ENCODE measurements around the gene CAMK1D.
"Not testable (repeated sequence)": the region's sequence is repeated elsewhere in the genome, so short reads cannot be mapped to it uniquely, and the experiment has no call there.

CAMK1D gene

DNA sequence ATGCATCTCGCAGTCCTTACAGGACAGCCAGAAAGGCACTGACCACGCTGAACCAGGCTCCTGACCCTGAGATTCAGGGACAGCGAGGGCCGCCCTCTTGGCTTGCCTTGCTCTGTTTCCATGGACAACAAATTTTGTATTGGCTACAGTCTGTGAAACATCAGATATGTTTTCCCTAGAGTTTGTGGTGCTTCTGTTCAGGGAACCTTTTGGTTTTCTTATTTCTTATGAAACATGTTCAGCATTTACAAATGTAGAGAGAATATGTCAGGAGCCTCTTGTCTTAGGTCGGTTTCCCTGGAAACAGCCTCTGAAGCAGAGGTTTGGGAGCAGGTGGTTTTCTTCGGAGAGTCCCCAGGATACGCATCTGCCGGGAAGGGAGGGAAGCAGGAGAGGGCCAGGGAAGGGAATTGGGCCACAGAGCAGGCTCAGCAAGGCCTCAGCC, 392.0 kb downstream of the CAMK1D start:
- peak overlapping the region in 1 of 2 donors; percentile 47 for H3K4me3 ChIP-seq (ENCODE audit: low read length in 2 of 2)
- H3K4me1 ChIP-seq (ENCODE audit: control insufficient read depth, insufficient read depth, low read length): peaks cover 20% of the 10 kb centered on the region
- H3K9ac ChIP-seq (ENCODE audit: low read length in 2 of 2): peak overlapping the region in 1 of 2 donors; percentile 42
- no peaks in the 10 kb centered on the region for H3K36me3 ChIP-seq (ENCODE audit: control insufficient read depth in 2 of 2, insufficient read depth in 2 of 2, low read length in 2 of 2)
- H3K9me3 ChIP-seq (ENCODE audit: control insufficient read depth in 2 of 2, low read length in 2 of 2): no peaks in the 10 kb centered on the region
- H3K27me3 ChIP-seq (ENCODE audit: control insufficient read depth in 1 of 2, insufficient read depth in 2 of 2, low read length in 2 of 2): no peaks in the 10 kb centered on the region
- H3K27ac ChIP-seq (ENCODE audit: low read length): peak overlapping the region; percentile 79

- no peaks in the 10 kb centered on the region for H3K27me3 ChIP-seq (ENCODE audit: control insufficient read depth in 1 of 2, insufficient read depth in 2 of 2, low read length in 2 of 2)
- peaks cover 20% of the 10 kb centered on the region for H3K4me1 ChIP-seq (ENCODE audit: control insufficient read depth, insufficient read depth, low read length)
- H3K9ac ChIP-seq (ENCODE audit: low read length in 2 of 2): no peak overlapping the region
- H3K4me3 ChIP-seq (ENCODE audit: low read length in 2 of 2): no peak overlapping the region
- no peaks in the 10 kb centered on the region for H3K36me3 ChIP-seq (ENCODE audit: control insufficient read depth in 2 of 2, insufficient read depth in 2 of 2, low read length in 2 of 2)
- H3K27ac ChIP-seq (ENCODE audit: low read length): no peak overlapping the region
- no peaks in the 10 kb centered on the region for H3K9me3 ChIP-seq (ENCODE audit: control insufficient read depth in 2 of 2, low read length in 2 of 2)
Observed at GRCh38 chr10:12742771-12743170, 393.4 kb downstream of the CAMK1D start.

DNA sequence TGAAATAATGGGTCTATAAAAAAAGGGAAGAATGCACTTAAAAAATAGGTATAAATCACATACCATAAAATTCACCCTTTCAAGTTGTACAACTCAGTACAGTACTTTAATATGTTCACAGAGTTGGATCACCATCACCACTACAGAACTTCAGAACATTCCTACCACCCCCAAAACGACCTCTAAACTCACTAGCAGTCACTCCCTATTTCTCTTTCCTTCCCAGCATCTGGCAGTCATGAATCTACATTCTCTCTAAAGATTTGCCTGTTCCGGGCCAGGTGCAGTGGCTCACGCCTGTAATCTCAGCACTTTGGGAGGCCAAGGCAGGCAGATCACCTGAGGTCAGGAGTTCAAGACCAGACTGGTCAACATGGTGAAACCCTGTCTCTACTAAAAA, 394.1 kb downstream of the CAMK1D start:
- H3K9ac ChIP-seq (ENCODE audit: low read length in 2 of 2); H3K36me3 ChIP-seq (ENCODE audit: control insufficient read depth in 2 of 2, insufficient read depth in 2 of 2, low read length in 2 of 2); H3K4me3 ChIP-seq (ENCODE audit: low read length in 2 of 2); H3K9me3 ChIP-seq (ENCODE audit: control insufficient read depth in 2 of 2, low read length in 2 of 2); H3K27ac ChIP-seq (ENCODE audit: low read length); H3K27me3 ChIP-seq (ENCODE audit: control insufficient read depth in 1 of 2, insufficient read depth in 2 of 2, low read length in 2 of 2): not testable (repeated sequence)
- peaks cover 20% of the 10 kb centered on the region for H3K4me1 ChIP-seq (ENCODE audit: control insufficient read depth, insufficient read depth, low read length)

- H3K27ac ChIP-seq (ENCODE audit: low read length): no peak overlapping the region
- H3K9me3 ChIP-seq (ENCODE audit: control insufficient read depth in 2 of 2, low read length in 2 of 2): no peaks in the 10 kb centered on the region
- no peak overlapping the region for H3K4me3 ChIP-seq (ENCODE audit: low read length in 2 of 2)
- H3K27me3 ChIP-seq (ENCODE audit: control insufficient read depth in 1 of 2, insufficient read depth in 2 of 2, low read length in 2 of 2): no peaks in the 10 kb centered on the region
- peaks cover 20% of the 10 kb centered on the region for H3K4me1 ChIP-seq (ENCODE audit: control insufficient read depth, insufficient read depth, low read length)
- H3K36me3 ChIP-seq (ENCODE audit: control insufficient read depth in 2 of 2, insufficient read depth in 2 of 2, low read length in 2 of 2): no peaks in the 10 kb centered on the region
- no peak overlapping the region for H3K9ac ChIP-seq (ENCODE audit: low read length in 2 of 2)
Observed at GRCh38 chr10:12743941-12744340, 394.6 kb downstream of the CAMK1D start.

DNA sequence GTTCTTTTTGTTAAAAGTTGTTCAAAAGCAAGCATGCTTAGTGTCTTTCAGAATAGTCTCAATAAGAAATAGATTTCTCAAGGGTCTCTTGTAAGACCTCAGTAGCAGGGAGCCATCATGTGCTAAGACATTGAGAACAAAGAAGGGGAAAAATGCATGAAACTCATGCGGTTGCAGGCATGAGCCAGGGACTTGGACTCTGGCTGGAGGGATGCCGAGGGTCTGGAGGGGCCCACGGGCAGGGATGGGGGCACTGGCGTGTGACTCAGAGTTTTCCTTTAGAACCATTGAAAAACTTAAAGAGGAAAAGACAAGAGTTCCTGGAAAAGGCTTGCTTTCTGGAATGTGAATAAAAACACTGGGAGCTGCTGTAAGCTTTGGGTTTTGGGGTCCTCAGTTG, 398.8 kb downstream of the CAMK1D start:
- no peaks in the 10 kb centered on the region for H3K36me3 ChIP-seq (ENCODE audit: control insufficient read depth in 2 of 2, insufficient read depth in 2 of 2, low read length in 2 of 2)
- H3K27me3 ChIP-seq (ENCODE audit: control insufficient read depth in 1 of 2, insufficient read depth in 2 of 2, low read length in 2 of 2): no peaks in the 10 kb centered on the region
- no peak overlapping the region for H3K9ac ChIP-seq (ENCODE audit: low read length in 2 of 2)
- no peaks in the 10 kb centered on the region for H3K4me1 ChIP-seq (ENCODE audit: control insufficient read depth, insufficient read depth, low read length)
- no peaks in the 10 kb centered on the region for H3K9me3 ChIP-seq (ENCODE audit: control insufficient read depth in 2 of 2, low read length in 2 of 2)
- no peak overlapping the region for H3K4me3 ChIP-seq (ENCODE audit: low read length in 2 of 2)
- H3K27ac ChIP-seq (ENCODE audit: low read length): no peak overlapping the region

DNA sequence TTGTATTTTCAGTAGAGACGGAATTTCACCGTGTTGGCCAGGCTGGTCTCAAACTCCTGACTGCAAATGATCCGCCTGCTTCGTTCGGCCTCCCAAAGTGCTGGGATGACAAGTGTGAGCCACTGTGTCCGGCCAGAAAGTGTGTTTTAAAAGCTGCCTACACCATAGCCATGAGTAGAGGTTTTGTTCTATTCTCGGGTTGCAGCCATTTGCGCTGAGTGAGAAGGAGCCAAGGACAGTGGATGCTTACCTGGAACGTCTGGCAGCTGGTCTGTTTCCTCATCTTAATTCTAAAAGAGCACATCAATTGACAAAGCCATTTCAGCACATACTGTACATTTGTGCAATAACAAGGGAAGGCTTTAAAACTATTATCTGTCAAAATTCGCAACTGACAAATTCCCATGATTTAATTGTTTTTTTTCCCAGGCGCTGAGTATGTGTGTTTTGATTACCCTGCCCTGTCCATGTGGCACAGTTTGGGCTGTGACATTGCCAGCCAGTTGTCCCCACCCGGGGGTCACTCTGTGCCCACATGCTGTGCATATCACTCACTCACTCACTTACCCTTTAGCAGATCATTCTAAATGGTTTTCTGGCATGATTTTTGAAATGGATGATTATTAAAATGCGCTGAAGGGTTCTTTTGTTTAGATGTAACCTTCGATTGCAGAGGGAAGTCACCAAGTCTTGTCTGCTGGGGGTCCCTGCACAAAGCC, 400.6 kb downstream of the CAMK1D start:
- Histone ChIP-seq H3K27ac (ENCODE audit: low read length) (no peak overlapping the region), H3K9ac (ENCODE audit: low read length in 2 of 2) (no peak overlapping the region)

GRCh38 chr10:12750526-12751201, 401.3 kb downstream of the CAMK1D start:
- H3K36me3 ChIP-seq (ENCODE audit: control insufficient read depth in 2 of 2, insufficient read depth in 2 of 2, low read length in 2 of 2): no peaks in the 10 kb centered on the region
- no peak overlapping the region for H3K9ac ChIP-seq (ENCODE audit: low read length in 2 of 2)
- H3K4me1 ChIP-seq (ENCODE audit: control insufficient read depth, insufficient read depth, low read length): no peaks in the 10 kb centered on the region
- H3K9me3 ChIP-seq (ENCODE audit: control insufficient read depth in 2 of 2, low read length in 2 of 2): no peaks in the 10 kb centered on the region
- H3K27ac ChIP-seq (ENCODE audit: low read length): no peak overlapping the region
- no peak overlapping the region for H3K4me3 ChIP-seq (ENCODE audit: low read length in 2 of 2)
- no peaks in the 10 kb centered on the region for H3K27me3 ChIP-seq (ENCODE audit: control insufficient read depth in 1 of 2, insufficient read depth in 2 of 2, low read length in 2 of 2)

More for the DNA sequence above, 400.6 kb downstream of the CAMK1D start:
- no peaks in the 10 kb centered on the region for H3K9me3 ChIP-seq (ENCODE audit: control insufficient read depth in 2 of 2, low read length in 2 of 2)
- H3K36me3 ChIP-seq (ENCODE audit: control insufficient read depth in 2 of 2, insufficient read depth in 2 of 2, low read length in 2 of 2): no peaks in the 10 kb centered on the region
- no peaks in the 10 kb centered on the region for H3K27me3 ChIP-seq (ENCODE audit: control insufficient read depth in 1 of 2, insufficient read depth in 2 of 2, low read length in 2 of 2)
- no peak overlapping the region for H3K4me3 ChIP-seq (ENCODE audit: low read length in 2 of 2)
- H3K4me1 ChIP-seq (ENCODE audit: control insufficient read depth, insufficient read depth, low read length): no peaks in the 10 kb centered on the region

- no peak overlapping the region for H3K9ac ChIP-seq (ENCODE audit: low read length in 2 of 2)
- H3K4me3 ChIP-seq (ENCODE audit: low read length in 2 of 2): no peak overlapping the region
- H3K27ac ChIP-seq (ENCODE audit: low read length): no peak overlapping the region
- H3K36me3 ChIP-seq (ENCODE audit: control insufficient read depth in 2 of 2, insufficient read depth in 2 of 2, low read length in 2 of 2): no peaks in the 10 kb centered on the region
- H3K27me3 ChIP-seq (ENCODE audit: control insufficient read depth in 1 of 2, insufficient read depth in 2 of 2, low read length in 2 of 2): no peaks in the 10 kb centered on the region
- no peaks in the 10 kb centered on the region for H3K4me1 ChIP-seq (ENCODE audit: control insufficient read depth, insufficient read depth, low read length)
- no peaks in the 10 kb centered on the region for H3K9me3 ChIP-seq (ENCODE audit: control insufficient read depth in 2 of 2, low read length in 2 of 2)
Observed at GRCh38 chr10:12755075-12755474, 405.7 kb downstream of the CAMK1D start.

DNA sequence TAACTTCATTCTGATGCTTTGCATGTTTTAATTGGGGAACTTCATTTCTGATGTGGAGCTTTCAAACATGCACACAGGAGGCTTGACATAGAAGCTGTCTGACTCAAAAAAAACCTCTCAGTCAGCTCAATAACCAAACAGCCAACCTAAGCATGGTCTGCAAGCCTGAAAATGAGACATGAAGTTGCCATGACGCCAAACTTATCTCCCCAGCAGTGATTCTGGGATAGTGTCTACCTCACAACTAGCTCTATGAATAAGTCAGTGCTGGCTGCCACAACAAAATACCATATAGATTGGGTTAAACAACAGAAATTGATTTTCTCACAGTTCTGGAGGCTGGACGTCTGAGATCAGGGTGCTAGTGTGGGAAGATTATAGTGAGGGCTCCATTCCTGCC, 408.0 kb downstream of the CAMK1D start:
- H3K27me3 ChIP-seq (ENCODE audit: control insufficient read depth in 1 of 2, insufficient read depth in 2 of 2, low read length in 2 of 2): no peaks in the 10 kb centered on the region
- no peak overlapping the region for H3K27ac ChIP-seq (ENCODE audit: low read length)
- no peak overlapping the region for H3K4me3 ChIP-seq (ENCODE audit: low read length in 2 of 2)
- no peak overlapping the region for H3K9ac ChIP-seq (ENCODE audit: low read length in 2 of 2)
- H3K36me3 ChIP-seq (ENCODE audit: control insufficient read depth in 2 of 2, insufficient read depth in 2 of 2, low read length in 2 of 2): peaks cover 3 to 8% of the 10 kb centered on the region in 2 donors
- H3K9me3 ChIP-seq (ENCODE audit: control insufficient read depth in 2 of 2, low read length in 2 of 2): no peaks in the 10 kb centered on the region
- H3K4me1 ChIP-seq (ENCODE audit: control insufficient read depth, insufficient read depth, low read length): no peaks in the 10 kb centered on the region

GRCh38 chr10:12758271-12758670, 408.9 kb downstream of the CAMK1D start:
- peaks cover 3 to 13% of the 10 kb centered on the region in 2 donors for H3K36me3 ChIP-seq (ENCODE audit: control insufficient read depth in 2 of 2, insufficient read depth in 2 of 2, low read length in 2 of 2)
- H3K4me3 ChIP-seq (ENCODE audit: low read length in 2 of 2): no peak overlapping the region
- H3K27me3 ChIP-seq (ENCODE audit: control insufficient read depth in 1 of 2, insufficient read depth in 2 of 2, low read length in 2 of 2): no peaks in the 10 kb centered on the region
- no peak overlapping the region for H3K27ac ChIP-seq (ENCODE audit: low read length)
- no peak overlapping the region for H3K9ac ChIP-seq (ENCODE audit: low read length in 2 of 2)
- no peaks in the 10 kb centered on the region for H3K9me3 ChIP-seq (ENCODE audit: control insufficient read depth in 2 of 2, low read length in 2 of 2)
- H3K4me1 ChIP-seq (ENCODE audit: control insufficient read depth, insufficient read depth, low read length): no peaks in the 10 kb centered on the region

DNA sequence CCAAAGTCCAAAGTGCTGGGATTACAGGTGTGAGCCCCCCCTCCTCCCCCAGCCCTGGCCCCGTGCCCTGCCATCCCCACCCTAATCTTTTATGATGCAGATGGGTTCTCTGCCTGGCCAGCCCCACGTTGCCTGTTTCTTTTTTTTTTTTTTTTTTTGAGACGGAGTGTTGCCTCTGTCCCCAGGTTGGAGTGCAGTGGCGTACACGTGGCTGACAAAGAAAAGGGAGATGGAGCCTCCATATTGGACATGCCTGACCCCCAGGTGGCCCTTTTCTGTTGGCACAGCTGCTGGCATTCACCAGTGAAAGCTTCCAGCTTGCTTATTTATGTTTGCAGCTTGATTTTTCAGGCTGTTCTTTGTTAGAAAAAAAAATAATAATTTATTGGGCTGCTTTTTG, 416.9 kb downstream of the CAMK1D start:
- Histone ChIP-seq H3K27ac (ENCODE audit: low read length) (no peak overlapping the region), H3K36me3 (ENCODE audit: control insufficient read depth in 2 of 2, insufficient read depth in 2 of 2, low read length in 2 of 2) (peaks cover 16 to 17% of the 10 kb centered on the region in 2 donors), H3K27me3 (ENCODE audit: control insufficient read depth in 1 of 2, insufficient read depth in 2 of 2, low read length in 2 of 2) (no peaks in the 10 kb centered on the region), H3K9me3 (ENCODE audit: control insufficient read depth in 2 of 2, low read length in 2 of 2) (no peaks in the 10 kb centered on the region), H3K4me1 (ENCODE audit: control insufficient read depth, insufficient read depth, low read length) (no peaks in the 10 kb centered on the region), H3K9ac (ENCODE audit: low read length in 2 of 2) (no peak overlapping the region), H3K4me3 (ENCODE audit: low read length in 2 of 2) (no peak overlapping the region)

All from stomach smooth muscle (tissue), 2 donors.